HG03060 (cell line): ENCODE results near the gene PDCD1.
"Not testable (repeated sequence)": the region's sequence is repeated elsewhere in the genome, so short reads cannot be mapped to it uniquely, and the experiment has no call there.

ENCODE experiments used
- ATAC-seq: cut with Tn5 transposase; IDR thresholded peaks from one replicate; pipeline ENCODE4 v1.9.1; 2021; ENCODE audit warnings: low read depth, moderate number of reproducible peaks; ENCODE audit not compliant: unreplicated experiment

PDCD1 gene

DNA sequence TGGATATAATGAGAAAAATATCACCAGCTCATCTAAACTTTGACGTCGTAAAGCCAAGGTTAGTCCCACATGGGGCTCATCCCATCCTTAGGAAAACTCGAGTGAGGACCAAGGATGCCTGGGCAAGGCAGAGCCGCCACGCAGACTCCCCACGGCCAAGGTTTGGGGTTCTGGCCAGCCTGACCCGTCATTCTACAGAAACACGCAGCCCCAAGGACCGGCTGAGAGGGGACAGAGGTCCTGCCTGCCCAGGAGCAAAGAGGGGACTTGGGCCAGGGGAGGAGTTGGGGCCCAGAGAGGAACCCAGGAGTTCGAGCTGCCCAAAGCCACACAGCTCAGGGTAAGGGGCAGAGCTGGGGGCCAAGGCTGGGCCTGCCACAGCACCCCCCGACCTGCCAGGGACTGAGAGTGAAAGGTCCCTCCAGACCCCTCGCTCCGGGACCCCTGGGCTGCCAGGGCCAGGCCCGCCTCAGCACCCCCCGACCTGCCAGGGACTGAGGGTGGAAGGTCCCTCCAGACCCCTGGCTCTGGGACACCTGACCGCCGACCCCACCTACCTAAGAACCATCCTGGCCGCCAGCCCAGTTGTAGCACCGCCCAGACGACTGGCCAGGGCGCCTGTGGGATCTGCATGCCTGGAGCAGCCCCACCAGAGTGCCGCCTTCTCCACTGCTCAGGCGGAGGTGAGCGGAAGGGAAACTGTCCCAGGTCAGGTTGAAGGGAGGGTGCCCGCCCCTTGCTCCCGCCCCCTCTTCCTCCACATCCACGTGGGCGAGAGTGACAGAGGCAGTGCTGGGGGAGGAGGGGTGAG lies at the start of gene PDCD1:
TSS of gene PDCD1 (minus strand) at position 689 of the 811 bp plus-strand sequence. CDS start at position 633, 56 bp downstream.
- no peak for ATAC-seq

DNA sequence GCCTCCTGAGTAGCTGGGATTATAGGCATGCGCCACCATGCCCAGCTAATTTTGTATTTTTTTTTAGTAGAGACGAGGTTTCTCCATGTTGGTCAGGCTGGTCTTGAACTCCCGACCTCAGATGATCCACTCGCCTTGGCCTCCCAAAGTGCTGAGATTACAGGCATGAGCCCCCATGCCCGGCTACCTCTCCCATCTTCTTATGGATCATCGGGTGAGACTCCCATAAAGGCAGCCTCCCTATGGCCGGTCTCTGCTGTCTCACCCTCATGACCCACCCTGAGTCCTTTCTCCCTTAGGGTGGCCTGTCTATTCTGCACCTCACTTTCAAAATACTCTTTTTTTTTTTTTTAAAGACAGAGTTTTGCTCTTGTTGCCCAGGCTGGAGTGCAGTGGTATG lies 49.1 kb upstream of the PDCD1 start:
- ATAC-seq = not testable (repeated sequence)

DNA sequence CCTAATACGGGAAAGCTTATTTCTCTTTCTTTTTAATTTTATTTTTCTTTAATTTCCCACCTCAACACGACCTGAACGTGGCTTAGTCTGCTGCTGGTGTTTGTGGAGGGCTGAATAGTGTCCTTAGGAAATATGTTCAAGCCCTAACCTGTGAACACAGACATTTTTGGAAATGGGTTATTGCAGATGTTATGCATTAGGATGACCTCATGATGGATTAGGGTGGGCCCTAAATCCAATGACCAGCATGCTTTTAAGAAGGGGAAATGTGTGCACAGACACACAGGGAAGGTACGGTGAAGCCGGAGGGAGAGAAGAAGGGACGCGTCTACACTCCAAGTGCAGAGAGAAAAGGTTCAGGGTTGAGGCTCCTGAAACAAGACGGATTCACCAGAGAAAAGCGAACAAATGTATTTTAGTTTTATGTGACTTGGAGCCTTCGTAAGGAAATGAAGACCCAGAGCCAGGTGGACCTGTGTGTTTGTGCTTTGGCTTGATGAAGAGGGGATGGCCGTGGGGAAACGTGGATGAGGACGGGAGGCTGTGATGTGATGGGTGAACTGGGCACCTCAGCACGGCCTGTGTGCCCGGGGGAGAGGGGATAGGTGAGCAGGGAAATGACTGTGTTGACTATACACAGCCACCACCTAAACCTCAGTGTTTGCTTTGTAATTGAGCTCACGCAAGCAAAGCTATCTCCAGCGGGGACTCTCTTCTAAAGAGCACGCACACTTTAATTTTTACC lies 48.3 kb upstream of the PDCD1 start:
- ATAC-seq = no peak

DNA sequence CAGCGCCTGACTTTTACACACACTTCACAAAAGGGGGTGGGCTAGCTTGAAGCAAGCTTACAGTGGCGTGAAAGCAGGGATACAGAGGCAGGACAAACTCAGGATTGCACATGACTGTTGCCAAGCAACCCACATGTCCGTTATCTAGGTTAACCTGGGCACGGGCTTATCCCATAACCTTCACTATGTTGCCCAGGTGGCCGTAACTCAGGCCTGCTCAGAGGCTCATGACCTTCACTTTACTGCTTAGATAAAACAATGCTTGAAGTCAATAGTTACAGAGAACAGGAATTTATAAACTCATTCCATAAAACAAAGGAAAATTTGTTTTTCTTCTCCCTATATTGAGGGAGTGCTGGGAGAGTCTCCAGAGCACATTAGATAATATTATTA lies 47.7 kb upstream of the PDCD1 start:
- ATAC-seq = not testable (repeated sequence)

DNA sequence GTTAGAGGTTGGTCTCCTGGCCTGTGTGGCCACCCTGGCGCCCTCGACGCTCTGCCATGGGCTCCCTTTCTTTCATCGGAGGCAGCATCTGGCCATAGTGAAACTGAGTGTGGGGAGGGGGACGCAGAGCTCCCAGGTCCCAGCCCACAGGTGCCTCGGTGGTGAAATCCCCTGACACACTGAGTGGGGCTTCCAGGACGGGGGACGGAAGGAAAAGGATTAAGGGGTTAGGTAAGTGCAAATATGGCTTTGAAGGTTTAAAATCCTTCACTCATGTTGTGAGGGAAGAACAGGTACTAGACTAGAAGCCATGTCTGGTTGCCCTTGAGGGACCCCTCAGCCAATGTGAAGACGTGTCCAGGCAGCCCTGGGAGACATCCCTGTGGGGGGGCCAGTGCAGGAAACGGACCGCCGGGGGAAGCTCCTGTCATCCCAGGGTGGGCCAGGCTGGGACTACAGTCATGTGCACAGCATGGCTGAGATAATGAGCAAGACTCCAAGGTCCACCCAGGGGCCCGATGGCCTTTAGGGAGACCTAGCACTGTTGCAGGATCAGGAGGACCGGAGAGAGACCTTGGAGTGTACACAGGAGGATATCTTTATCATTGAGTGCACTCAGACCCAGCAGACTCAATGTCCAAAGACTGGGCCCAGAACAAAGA lies 47.2 kb upstream of the PDCD1 start:
- no peak for ATAC-seq

DNA sequence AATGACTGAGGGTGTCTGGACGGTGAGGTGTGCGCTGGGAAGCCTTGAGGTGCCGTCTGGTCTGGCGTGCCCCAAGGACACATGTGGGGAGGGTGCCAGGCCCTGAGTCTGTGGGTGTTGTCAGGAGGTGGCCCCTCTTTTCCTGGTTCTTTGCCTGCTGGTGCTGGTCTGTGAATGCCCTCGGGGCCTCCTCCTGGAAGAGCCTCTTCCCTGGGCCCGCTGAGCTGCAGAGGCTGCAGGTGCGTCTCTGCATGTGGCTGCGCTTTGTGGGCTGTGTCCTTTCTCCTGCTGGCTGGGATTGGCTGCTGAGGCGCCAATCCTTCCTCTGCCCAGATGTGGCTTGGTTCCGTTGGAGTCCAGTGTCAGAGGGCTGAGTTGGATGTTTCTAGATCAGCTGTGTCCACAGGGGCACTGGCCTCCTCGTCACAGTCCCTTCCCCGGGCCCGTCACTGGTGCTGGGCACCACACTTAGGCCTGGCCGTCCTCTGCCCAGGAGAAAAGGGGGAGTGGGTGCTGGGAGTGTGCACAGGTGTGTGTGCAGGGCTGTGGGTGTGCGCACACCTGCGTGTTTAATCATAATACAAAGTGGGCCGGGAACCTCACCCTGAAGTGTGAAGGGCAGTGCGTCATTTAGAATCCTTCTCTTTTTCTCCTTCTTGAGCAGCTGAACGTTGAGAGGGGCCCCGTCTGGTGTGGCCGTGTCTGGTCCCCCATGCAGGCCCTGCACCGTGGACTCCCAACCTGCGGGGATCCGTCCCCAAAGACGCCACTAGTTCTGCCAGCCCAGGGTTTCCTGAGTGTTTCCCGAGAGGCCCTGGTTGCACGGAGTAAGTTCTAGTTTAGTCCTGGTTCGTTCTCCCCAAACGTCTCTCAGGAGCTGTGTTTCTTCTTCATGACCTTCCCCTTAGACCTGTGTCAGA lies 46.4 kb upstream of the PDCD1 start:
- no peak for ATAC-seq

DNA sequence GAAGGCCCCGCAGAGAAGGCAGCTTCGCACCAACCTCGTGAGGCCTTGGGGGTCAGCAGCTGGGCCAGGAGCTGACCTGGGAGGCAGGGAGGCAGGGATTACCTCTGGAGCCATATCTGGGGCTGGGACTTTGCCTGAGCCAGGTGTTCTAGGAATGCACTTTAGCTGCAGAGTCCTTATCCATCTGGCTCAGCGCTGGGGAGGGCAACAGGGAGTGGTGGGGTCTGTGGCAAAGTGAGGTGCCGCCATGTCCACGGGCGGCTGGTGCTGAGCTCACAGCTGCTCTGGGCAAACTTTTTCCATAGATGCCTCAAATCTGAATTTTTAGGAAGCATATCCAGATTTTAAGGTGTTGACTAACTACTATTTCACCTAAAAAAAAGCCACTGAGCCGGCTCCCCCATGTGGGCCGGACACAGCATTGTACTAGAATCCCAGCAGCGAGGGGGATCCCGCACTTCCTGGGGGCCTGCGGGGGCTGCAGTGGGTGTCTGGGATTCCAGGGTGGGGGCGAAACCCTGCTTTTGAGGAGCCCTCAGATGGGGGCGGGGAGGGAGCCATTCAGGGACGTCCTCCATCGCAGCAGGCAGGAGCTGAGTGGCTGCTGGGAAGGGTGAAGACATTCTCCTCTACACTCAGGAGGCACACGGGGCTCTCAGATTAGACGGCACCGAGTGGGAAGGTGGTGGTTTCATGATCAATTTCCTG lies 45.5 kb upstream of the PDCD1 start:
- no peak for ATAC-seq

DNA sequence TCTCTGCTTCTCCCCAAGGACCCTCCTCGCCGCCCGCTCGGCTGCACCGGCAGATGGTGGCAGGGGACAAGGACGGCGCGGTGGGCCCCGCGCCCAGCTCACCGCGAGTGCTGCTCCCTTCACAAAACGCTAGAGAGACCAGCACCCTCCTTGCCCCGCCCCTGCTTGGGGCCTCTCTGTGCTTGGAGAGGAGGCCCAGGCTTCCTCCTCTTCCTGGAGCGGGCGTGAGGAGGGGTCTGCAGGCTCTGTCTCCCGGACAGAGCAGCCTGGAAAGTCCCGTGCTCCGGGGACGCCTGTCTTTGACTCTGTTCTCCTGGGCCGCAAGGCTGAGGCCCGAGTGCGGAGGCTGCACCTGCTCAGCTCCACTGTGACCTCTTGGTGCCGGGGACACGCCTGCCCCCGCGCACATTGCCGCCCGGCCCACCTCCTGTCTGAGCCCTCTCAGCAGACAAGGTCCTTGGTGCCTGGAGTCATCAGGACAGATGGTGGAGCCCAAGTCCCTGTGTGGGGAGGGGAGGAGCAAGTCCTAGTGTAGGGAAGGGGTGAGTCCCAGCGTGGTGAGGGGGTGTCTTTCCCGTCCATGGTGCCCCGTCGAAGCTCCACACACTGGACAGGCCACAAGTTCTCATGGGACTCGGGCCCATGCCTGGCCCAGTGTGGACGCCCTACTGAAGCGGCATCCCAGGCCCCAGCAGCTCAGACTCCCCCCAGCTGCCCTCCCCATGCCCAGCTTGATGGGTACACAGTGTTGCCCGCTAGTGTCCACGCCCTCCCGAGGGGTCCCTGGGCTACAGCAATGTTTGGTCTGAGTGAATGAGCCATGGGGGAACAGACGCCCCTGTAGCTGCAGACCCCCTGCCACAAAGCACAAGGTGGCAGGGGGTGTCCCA lies 44.7 kb upstream of the PDCD1 start:
- ATAC-seq = no peak

DNA sequence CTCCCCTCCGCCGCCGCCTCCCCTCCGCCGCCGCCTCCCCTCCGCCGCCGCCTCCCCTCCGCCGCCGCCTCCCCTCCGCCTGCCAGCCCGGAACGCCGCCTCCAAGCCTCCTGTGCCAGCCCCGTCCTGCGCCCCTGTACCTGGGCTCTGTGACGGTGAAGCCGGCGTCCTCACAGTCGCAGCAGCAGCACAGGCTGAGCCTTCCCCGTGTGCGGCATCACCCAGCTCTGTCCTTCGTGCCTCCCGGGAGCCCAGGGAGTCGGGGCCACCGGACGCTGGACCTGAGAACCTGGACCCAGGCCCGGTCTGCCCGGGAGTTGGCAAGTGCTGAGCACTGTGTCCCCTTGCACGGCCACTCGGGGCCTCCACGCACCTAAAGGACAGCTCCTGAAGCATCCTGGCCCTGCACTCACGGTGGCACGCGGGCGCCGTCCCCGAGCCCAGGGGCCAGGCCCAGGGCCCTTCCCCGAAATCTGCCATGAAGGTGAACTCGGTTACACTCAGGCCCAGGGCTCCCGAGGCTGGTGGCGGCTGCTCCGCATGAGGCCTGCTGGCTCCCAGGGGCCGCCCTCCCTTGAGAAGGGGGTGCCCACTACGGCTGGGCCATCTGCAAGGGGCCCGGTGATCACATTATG lies 43.8 kb upstream of the PDCD1 start:
- ATAC-seq = no peak

DNA sequence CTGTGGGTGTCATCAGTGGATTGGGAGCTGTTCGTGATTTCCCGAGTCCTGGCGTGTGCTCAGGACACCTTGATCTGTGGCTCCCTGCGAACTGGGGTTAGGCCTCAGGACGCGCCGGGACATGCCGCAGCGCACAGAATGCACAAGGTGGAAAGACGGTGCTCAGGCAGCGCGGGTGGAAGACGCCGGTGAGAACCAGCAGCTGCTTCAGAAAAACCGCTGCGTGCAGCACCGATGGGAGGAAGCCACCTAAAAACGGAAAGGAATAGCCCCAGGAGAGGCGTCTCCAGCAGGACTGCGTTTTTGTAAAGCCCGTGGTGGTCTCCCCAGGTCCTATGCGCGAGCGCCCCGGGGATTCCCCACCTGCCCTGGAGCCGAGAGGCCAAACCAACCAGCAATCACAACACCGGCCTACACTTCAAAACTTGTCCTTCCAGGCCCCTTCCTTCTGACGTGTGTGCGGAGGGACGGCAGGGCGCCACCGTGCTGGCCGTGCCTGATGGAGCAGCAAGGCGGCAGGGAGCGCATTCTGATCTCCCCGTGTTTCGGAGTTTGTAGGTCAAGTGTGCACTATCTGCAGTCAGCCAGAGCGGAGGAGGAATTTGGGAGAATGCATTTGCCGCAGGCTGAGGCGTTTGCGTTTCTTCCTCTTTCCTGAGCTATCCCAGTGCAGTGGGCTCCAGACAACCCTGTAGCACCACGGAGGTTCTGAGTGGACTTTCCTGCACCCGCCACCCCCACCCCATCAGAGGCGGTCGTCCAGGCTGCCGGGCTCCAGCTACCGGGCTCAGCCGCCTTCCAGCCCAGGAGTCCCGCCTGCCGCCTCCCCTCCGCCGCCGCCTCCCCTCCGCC lies 43.0 kb upstream of the PDCD1 start:
- no peak for ATAC-seq

DNA sequence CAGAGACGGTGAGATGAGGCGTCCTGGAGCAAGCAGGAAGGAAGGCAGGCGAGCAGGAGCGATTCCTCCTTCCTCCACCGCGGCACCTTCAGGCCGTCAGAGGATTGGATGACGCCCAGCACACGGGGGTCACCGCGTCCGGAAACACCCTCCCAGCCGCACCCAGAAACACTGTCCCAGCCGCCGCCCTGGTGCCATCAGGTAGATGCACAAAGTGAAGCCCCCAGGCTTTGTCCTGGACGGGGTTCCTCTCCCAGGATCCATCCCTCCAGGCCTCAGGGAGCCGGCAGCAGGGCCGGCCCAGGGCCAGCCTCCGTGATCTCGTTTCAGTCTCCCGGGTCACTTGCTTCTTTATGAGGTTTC lies 42.3 kb upstream of the PDCD1 start:
- no peak for ATAC-seq

DNA sequence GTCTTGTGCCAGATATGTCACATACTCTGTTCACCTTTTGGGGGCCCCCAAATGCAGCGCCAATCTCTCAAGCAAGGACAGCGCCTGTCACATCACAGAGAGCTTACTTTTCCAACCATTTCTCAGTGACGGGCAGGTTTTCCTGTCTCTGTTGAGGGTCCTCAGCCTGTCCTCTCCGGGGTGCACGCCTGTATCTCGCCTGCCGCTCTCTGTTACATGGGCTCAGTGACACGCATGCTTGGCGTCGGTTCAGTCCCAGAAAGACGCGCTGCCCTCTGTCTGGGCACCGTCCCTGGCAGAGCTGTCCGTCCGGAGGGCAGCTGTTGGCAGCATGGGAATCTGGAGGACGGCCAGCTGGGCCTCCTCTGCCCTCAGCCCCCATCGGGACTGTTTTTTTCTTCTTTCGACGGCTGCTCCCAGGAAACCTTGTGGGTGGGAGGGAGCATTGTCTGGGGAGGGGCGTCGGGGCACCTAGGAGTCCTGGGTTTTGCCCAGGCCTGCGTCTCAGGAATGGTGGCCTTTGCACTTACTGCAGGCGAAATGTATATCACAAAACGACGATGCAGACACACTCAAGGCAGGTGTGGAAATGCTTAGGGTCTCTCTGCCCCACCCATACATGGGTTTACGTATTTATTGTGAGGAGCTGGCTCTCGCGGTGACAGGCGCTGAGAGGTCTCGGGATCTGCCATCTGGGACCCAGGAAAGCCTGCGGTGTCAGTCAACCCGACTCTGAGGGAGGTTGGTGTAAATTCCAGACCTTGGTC lies 41.7 kb upstream of the PDCD1 start:
- ATAC-seq = no peak

DNA sequence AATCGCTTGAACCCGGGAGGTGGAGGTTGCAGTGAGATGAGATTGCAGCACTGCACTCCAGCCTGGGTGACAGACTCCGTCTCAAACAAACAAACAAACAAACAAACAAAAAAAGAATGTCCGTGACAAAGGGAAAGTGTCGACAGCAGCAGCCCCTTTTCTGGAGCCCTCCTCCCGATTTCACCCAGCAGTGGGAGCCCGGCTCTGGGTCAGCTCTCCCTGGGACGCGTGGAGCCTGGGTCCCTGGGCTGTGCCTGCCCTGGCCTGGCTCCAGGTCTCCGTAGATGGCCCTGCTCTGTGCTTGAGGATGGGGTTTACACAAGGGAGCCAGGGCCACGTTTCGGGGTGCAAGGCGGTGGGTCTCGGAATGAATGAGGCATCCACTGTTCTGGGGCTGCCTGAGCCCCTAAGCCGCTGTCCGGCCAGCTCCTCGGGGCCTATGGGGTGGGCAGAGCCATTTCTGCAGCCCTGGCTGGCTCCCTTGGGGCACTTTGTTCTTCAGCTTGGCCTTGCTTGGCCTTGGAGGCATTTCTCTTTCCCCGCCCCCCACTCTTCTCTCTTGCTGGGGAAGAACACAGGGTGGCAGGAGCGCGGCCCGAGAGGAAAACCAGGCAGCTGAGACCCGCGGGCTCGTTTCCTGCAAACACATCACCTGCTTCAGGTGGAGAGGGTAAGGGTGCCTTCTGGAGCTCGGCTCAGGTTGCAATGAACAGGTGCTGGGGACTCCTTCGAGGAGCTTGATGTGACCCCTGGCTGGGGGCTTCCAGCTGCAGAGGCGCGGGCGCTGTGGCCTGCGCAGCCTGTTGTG lies 40.0 kb upstream of the PDCD1 start:
- no peak for ATAC-seq

DNA sequence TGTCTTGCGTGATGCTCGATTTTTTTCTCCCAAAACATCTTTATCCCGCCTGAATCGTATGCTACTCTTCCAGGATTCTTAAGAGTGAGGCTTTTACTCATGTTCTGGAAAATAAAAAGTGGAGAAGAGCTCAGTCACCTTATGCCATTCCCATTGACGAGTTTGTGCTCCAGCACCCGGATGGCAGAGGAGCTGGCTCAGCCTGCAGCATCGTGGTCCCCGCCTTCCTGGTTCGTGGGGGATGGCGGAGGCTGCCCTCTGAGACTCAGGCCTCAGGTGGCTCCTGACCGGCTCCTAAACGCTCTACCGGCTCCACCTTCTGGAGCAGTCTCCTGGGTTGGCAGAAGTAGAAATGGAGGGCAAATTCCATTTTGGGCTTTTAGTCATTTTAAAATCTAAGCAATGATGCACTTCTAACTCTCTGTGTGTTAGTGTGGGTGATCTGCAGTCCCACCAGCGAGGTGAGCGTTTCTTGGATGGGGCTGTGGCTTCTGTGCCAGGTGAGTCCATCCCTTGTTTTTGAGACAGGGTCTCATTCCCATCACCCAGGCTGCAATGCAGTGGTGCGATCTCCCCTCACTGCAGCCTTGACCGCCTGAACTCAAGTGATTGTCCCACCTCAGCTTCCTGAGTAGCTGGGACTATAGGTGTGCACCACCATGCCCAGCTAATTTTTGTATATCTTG lies 38.7 kb upstream of the PDCD1 start:
- ATAC-seq = no peak

DNA sequence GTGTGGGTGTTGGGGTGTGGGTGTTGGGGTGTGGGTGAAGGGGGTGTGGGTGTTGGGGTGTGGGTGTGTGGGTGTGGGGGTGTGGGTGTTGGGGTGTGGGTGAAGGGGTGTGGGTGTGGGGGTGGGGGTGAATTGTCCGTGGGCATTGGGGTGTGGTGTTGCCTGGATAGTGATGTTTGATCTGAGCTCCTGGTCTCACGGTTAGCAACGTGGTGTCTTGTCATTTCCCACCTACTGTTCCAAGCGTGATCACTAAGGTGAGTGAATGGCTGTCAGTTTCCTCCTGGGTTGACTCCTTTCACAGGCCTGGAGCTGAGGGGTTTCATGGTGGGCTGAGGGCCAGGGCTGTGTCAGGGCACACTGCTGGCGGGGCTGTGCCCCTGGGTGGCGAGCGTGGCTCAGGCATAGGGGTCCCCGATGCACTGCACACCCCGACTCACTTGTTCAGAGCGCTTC lies 38.1 kb upstream of the PDCD1 start:
- no peak for ATAC-seq
